Kidney (tissue), 14 donors: ENCODE data around the gene PDILT. TPM values are rescaled to one million over a fixed set of nuclear protein-coding genes. Genes with fewer than 3 reads are reported as not detected.

Experiments used
- DNase-seq, 5 donors: peaks; one replicate each; pipeline ENCODE4 v3.0.0-alpha.2; 2013 to 2020
- FAIRE-seq: peaks from 2 replicates; lab custom pipeline; 2012; peaks lifted over from hg19 to GRCh38; lab: Jason Lieb, UNC
- H3K27ac ChIP-seq, 2 donors: one replicate each; pipeline ENCODE4 v1.7.0; 2013; ENCODE audit warnings: low read depth in 2 of 2, low read length in 2 of 2, inconsistent platforms in 1 of 2
- H3K27me3 ChIP-seq: one replicate; pipeline ENCODE4 v1.7.1; 2013; ENCODE audit warnings: low read length, inconsistent platforms; ENCODE audit not compliant: control insufficient read depth, insufficient read depth
- H3K36me3 ChIP-seq, 3 donors: one replicate each; pipeline versions ENCODE4 v1.7.0 to v1.7.1; 2013; ENCODE audit warnings: low read length in 3 of 3, control low read depth in 1 of 3, inconsistent platforms in 1 of 3; ENCODE audit not compliant: insufficient read depth in 3 of 3, control insufficient read depth in 2 of 3
- H3K4me1 ChIP-seq, 3 donors: one replicate each; pipeline versions ENCODE4 v1.7.0 to v1.7.1; 2013; ENCODE audit warnings: low read length in 3 of 3, inconsistent platforms in 1 of 3, low read depth in 1 of 3; ENCODE audit not compliant: control insufficient read depth in 2 of 3, insufficient read depth in 2 of 3
- H3K4me3 ChIP-seq, 3 donors: one replicate each; pipeline versions ENCODE4 v1.7.0 to v1.8.1; 2013; ENCODE audit warnings: low read length in 3 of 3, control low read depth in 1 of 3, inconsistent platforms in 1 of 3
- H3K9ac ChIP-seq, 3 donors: one replicate each; pipeline versions ENCODE4 v1.7.0 to v1.7.1; 2013; ENCODE audit warnings: low read length in 3 of 3, control low read depth in 1 of 3, inconsistent platforms in 1 of 3
- H3K9me3 ChIP-seq, 3 donors: one replicate each; pipeline versions ENCODE4 v1.7.0 to v1.7.1; 2013; ENCODE audit warnings: low read length in 3 of 3, control low read depth in 1 of 3, inconsistent platforms in 1 of 3; ENCODE audit not compliant: control insufficient read depth in 2 of 3, insufficient read depth in 1 of 3
- intact Hi-C: fragments of 100-400 bp; cut with DNase I; formaldehyde crosslinking; loops from one replicate; pipeline ENCODE4 v1.11.1; 2022
- polyA plus RNA-seq: library from polyadenylated mRNA; stranded (reverse); fragments of 350-450 nt; fragmentation: Illumina TruSeq; extraction: RNeasy Lipid Tissue Mini Kit (QIAGEN cat#74804); gene quantifications from one replicate; pipeline ENCODE4 v1.2.3, GENCODE V29; 2014; ENCODE audit warnings: low read depth, low replicate concordance; ENCODE audit not compliant: insufficient read depth
- total RNA-seq: library from RNA; stranded (reverse); fragmentation: NEBNext Ultra II Directional; extraction: Animal tissue kit (Norgen Biotek cat#: 25700); gene quantifications from one replicate; pipeline ENCODE4 v1.2.1, GENCODE V29; 2021
- TF ChIP-seq, protein P1 (sequence below): IDR thresholded peaks from 3 replicates; pipeline ENCODE4 v1.5.1; 2012; ENCODE audit warnings: mild to moderate bottlenecking, moderate library complexity, borderline replicate concordance; ENCODE audit not compliant: insufficient read depth; ENCODE audit errors: extremely low read depth
- donor health status: control.
- donor health status: control.
- donor health status: control.
- donor health status: control.
- donor health status: control.
- donor health status: DM: yes; HTN: yes; CAD: no.
- donor health status: Normal renal cell carcinoma (clear cell type).

Gene PDILT
- total and polyA plus RNA-seq, 2 donors from 2014 or later, result not detected

DNA sequence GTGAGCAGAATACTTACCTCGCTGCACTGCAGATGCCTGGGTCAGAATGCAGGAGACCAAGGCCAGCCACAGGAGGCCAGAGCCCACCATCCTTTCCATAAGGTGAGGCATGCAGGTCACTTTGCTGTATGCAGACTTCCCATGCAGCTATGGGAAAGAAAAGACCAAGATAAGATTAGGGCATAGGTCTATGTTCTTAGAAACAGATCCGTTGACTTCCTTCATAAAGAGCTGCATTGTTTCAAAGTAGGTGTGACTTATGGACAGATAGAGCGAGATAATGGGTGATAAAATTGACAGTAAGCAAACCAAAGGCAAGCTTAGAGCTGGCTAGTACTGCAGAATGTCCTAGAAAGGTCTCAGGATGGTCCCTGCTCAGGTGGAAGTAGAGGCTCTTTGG, 78.2 kb downstream of the PDILT start:
- TF ChIP-seq, protein P1, sequence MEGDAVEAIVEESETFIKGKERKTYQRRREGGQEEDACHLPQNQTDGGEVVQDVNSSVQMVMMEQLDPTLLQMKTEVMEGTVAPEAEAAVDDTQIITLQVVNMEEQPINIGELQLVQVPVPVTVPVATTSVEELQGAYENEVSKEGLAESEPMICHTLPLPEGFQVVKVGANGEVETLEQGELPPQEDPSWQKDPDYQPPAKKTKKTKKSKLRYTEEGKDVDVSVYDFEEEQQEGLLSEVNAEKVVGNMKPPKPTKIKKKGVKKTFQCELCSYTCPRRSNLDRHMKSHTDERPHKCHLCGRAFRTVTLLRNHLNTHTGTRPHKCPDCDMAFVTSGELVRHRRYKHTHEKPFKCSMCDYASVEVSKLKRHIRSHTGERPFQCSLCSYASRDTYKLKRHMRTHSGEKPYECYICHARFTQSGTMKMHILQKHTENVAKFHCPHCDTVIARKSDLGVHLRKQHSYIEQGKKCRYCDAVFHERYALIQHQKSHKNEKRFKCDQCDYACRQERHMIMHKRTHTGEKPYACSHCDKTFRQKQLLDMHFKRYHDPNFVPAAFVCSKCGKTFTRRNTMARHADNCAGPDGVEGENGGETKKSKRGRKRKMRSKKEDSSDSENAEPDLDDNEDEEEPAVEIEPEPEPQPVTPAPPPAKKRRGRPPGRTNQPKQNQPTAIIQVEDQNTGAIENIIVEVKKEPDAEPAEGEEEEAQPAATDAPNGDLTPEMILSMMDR, result no peak
- H3K27ac ChIP-seq, result no peak overlapping the region
- no peaks in the 10 kb centered on the region for H3K9me3 ChIP-seq
- no peak overlapping the region for H3K9ac ChIP-seq
- H3K4me1 ChIP-seq, result no peaks in the 10 kb centered on the region
- H3K27me3 ChIP-seq, result no peaks in the 10 kb centered on the region
- intact Hi-C loops, result no loop called here
- H3K4me3 ChIP-seq, result no peak overlapping the region
- FAIRE-seq (no peak), DNase-seq (no peak)
- H3K36me3 ChIP-seq, result no peaks in the 10 kb centered on the region

DNA sequence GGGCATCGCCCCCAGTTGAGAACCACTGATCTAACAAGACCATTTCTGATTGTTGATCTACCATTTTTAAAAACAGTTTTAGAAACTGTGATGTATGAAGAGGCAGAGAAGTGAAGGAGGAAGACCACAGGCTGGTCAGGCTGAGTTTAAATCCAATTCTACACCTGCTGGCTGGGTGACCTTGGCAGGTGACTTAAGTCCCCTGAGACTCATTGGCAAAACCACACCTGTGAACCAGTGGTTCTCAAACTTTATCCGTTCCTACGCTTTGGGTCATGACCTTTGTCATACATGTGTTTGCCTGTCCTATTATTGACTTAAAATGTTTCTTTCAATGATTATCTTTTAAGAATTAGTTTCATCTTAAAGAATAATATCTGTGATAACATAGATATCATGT, 79.5 kb downstream of the PDILT start:
- no peak overlapping the region for H3K4me3 ChIP-seq
- H3K36me3 ChIP-seq, result no peaks in the 10 kb centered on the region
- no peaks in the 10 kb centered on the region for H3K27me3 ChIP-seq
- H3K4me1 ChIP-seq, result no peaks in the 10 kb centered on the region
- intact Hi-C loops, result no loop called here
- H3K9ac ChIP-seq, result no peak overlapping the region
- no peak for DNase-seq
- TF ChIP-seq, protein P1, result no peak
- no peak for FAIRE-seq
- no peaks in the 10 kb centered on the region for H3K9me3 ChIP-seq
- H3K27ac ChIP-seq, result no peak overlapping the region

DNA sequence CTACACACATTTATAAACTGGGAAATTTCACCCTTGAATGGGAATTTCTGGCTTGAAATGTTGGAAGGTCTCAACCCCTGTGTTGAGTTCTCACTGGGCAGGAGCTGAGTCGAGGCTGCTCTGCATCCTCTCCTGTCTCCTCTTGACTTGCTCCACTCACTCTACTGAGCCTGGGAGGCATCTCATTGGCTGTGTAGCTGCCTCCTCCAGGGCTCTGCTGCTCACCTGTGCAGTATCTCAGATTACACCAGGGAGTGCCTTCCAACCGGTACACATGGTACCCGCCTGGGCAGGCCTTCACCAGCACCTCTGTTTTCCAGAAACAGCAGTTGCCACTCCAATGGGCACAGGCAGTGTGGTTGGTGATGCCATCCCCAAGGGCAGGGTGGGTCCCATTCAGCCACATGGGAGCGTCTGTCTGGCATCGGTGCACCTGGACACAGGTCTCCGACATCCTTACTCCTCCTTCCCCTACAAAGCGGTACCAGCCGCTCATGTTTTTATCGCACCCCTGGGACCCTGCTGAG, 80.9 kb downstream of the PDILT start:
- TF ChIP-seq, protein P1, result no peak
- no peak for DNase-seq
- H3K27me3 ChIP-seq, result no peaks in the 10 kb centered on the region
- intact Hi-C loops, result no loop called here
- H3K27ac ChIP-seq, result no peak overlapping the region
- no peak overlapping the region for H3K4me3 ChIP-seq
- no peak for FAIRE-seq
- H3K36me3 ChIP-seq, result no peaks in the 10 kb centered on the region
- no peaks in the 10 kb centered on the region for H3K4me1 ChIP-seq
- H3K9me3 ChIP-seq, result no peaks in the 10 kb centered on the region
- no peak overlapping the region for H3K9ac ChIP-seq

DNA sequence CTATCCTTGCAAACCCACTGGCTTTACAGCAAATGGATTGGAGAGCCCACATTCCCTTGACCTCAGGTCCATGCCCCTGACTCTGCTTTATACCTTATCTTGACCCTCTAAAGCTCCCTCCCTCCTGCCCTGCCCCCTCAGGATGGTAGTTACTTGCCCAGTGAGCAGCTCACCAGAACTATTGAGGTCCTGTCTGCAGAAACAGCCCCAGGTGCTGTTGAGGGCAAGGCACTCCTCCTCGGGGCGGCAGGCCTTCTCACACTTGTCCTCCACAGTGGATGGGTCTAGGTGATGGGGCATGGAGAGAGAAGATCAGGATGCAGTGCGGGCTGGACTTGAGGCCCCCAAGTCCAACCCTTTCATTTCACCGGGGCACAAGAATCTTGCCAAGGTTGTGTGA, 81.8 kb downstream of the PDILT start:
- TF ChIP-seq, protein P1, result no peak
- H3K4me3 ChIP-seq, result no peak overlapping the region

More for the DNA sequence above, 81.8 kb downstream of the PDILT start:
- intact Hi-C loops, result no loop called here
- H3K27me3 ChIP-seq, result no peaks in the 10 kb centered on the region
- no peak for DNase-seq
- H3K4me1 ChIP-seq, result no peaks in the 10 kb centered on the region
- H3K27ac ChIP-seq, result no peak overlapping the region
- FAIRE-seq, result no peak
- H3K9me3 ChIP-seq, result no peaks in the 10 kb centered on the region
- H3K36me3 ChIP-seq, result no peaks in the 10 kb centered on the region
- H3K9ac ChIP-seq, result no peak overlapping the region
